Measurements from ENCODE around the gene WDFY4.

Gene WDFY4

GRCh38 chr10:48880016-48880705 lies 195.5 kb downstream of the WDFY4 start:
- DNase-seq (ENCODE audit: low read depth), result no peak

GRCh38 chr10:48881937-48882336 lies 197.3 kb downstream of the WDFY4 start:
- DNase-seq (ENCODE audit: low read depth), result no peak

- no peak for DNase-seq (ENCODE audit: low read depth)
These were observed 198.2 kb downstream of the WDFY4 start for GRCh38 chr10:48882881-48883280.

- DNase-seq (ENCODE audit: low read depth), result no peak
These were observed 199.0 kb downstream of the WDFY4 start for GRCh38 chr10:48883701-48884100.

GRCh38 chr10:48884179-48885045 lies 199.7 kb downstream of the WDFY4 start:
- no peak for DNase-seq (ENCODE audit: low read depth)

GRCh38 chr10:48885376-48885775 lies 200.7 kb downstream of the WDFY4 start:
- no peak for DNase-seq (ENCODE audit: low read depth)

GRCh38 chr10:48887982-48888381 lies 203.3 kb downstream of the WDFY4 start:
- DNase-seq (ENCODE audit: low read depth), result no peak

GRCh38 chr10:48890888-48891850 lies 206.5 kb downstream of the WDFY4 start:
- peak; percentile 1 for DNase-seq (ENCODE audit: low read depth)

GRCh38 chr10:48894911-48895802 lies 210.5 kb downstream of the WDFY4 start:
- DNase-seq (ENCODE audit: low read depth), result no peak

GRCh38 chr10:48895803-48896195 lies 211.1 kb downstream of the WDFY4 start:
- DNase-seq (ENCODE audit: low read depth), result no peak

GRCh38 chr10:48896756-48897440 lies 212.2 kb downstream of the WDFY4 start:
- DNase-seq (ENCODE audit: low read depth), result no peak

- no peak for DNase-seq (ENCODE audit: low read depth)
These were observed 212.7 kb downstream of the WDFY4 start for GRCh38 chr10:48897441-48897790.

- DNase-seq (ENCODE audit: low read depth), result no peak
These were observed 213.8 kb downstream of the WDFY4 start for GRCh38 chr10:48898426-48898825.

- DNase-seq (ENCODE audit: low read depth), result no peak
These were observed 215.1 kb downstream of the WDFY4 start for GRCh38 chr10:48899781-48900180.

- no peak for DNase-seq (ENCODE audit: low read depth)
These were observed 215.7 kb downstream of the WDFY4 start for GRCh38 chr10:48900371-48900801.

GRCh38 chr10:48901319-48901718 lies 216.6 kb downstream of the WDFY4 start:
- DNase-seq (ENCODE audit: low read depth), result no peak

GRCh38 chr10:48902096-48902495 lies 217.4 kb downstream of the WDFY4 start:
- DNase-seq (ENCODE audit: low read depth), result no peak

GRCh38 chr10:48903151-48903550 lies 218.5 kb downstream of the WDFY4 start:
- no peak for DNase-seq (ENCODE audit: low read depth)

- no peak for DNase-seq (ENCODE audit: low read depth)
These were observed 220.2 kb downstream of the WDFY4 start for GRCh38 chr10:48904861-48905260.

- DNase-seq (ENCODE audit: low read depth), result no peak
These were observed 220.6 kb downstream of the WDFY4 start for GRCh38 chr10:48905311-48905710.

- no peak for DNase-seq (ENCODE audit: low read depth)
These were observed 222.2 kb downstream of the WDFY4 start for GRCh38 chr10:48906841-48907240.
